Measurements from ENCODE around the gene FHOD3. TPM values are rescaled to one million over a fixed set of nuclear protein-coding genes. Genes with fewer than 3 reads are reported as not detected.

FHOD3 gene
- total and polyA plus RNA-seq, 2 experiments from 2014 or later, result 2.7 to 8.7 TPM

- TF ChIP-seq, protein P1, sequence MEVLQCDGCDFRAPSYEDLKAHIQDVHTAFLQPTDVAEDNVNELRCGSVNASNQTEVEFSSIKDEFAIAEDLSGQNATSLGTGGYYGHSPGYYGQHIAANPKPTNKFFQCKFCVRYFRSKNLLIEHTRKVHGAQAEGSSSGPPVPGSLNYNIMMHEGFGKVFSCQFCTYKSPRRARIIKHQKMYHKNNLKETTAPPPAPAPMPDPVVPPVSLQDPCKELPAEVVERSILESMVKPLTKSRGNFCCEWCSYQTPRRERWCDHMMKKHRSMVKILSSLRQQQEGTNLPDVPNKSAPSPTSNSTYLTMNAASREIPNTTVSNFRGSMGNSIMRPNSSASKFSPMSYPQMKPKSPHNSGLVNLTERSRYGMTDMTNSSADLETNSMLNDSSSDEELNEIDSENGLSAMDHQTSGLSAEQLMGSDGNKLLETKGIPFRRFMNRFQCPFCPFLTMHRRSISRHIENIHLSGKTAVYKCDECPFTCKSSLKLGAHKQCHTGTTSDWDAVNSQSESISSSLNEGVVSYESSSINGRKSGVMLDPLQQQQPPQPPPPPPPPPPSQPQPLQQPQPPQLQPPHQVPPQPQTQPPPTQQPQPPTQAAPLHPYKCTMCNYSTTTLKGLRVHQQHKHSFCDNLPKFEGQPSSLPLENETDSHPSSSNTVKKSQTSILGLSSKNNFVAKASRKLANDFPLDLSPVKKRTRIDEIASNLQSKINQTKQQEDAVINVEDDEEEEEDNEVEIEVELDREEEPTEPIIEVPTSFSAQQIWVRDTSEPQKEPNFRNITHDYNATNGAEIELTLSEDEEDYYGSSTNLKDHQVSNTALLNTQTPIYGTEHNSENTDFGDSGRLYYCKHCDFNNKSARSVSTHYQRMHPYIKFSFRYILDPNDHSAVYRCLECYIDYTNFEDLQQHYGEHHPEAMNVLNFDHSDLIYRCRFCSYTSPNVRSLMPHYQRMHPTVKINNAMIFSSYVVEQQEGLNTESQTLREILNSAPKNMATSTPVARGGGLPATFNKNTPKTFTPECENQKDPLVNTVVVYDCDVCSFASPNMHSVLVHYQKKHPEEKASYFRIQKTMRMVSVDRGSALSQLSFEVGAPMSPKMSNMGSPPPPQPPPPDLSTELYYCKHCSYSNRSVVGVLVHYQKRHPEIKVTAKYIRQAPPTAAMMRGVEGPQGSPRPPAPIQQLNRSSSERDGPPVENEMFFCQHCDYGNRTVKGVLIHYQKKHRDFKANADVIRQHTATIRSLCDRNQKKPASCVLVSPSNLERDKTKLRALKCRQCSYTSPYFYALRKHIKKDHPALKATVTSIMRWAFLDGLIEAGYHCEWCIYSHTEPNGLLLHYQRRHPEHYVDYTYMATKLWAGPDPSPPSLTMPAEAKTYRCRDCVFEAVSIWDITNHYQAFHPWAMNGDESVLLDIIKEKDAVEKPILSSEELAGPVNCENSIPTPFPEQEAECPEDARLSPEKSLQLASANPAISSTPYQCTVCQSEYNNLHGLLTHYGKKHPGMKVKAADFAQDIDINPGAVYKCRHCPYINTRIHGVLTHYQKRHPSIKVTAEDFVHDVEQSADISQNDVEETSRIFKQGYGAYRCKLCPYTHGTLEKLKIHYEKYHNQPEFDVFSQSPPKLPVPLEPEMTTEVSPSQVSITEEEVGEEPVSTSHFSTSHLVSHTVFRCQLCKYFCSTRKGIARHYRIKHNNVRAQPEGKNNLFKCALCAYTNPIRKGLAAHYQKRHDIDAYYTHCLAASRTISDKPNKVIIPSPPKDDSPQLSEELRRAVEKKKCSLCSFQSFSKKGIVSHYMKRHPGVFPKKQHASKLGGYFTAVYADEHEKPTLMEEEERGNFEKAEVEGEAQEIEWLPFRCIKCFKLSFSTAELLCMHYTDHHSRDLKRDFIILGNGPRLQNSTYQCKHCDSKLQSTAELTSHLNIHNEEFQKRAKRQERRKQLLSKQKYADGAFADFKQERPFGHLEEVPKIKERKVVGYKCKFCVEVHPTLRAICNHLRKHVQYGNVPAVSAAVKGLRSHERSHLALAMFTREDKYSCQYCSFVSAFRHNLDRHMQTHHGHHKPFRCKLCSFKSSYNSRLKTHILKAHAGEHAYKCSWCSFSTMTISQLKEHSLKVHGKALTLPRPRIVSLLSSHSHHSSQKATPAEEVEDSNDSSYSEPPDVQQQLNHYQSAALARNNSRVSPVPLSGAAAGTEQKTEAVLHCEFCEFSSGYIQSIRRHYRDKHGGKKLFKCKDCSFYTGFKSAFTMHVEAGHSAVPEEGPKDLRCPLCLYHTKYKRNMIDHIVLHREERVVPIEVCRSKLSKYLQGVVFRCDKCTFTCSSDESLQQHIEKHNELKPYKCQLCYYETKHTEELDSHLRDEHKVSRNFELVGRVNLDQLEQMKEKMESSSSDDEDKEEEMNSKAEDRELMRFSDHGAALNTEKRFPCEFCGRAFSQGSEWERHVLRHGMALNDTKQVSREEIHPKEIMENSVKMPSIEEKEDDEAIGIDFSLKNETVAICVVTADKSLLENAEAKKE (CRISPR knock-in tag; IDR thresholded peaks at IDR 0.05), result no peak
- TF ChIP-seq JUNB (IDR thresholded peaks at IDR 0.05; ENCODE audit: unreplicated experiment) (no peak), ZNF331 (CRISPR knock-in tag; IDR thresholded peaks at IDR 0.05; ENCODE audit: low read depth) (no peak), NANOG (IDR thresholded peaks at IDR 0.05; ENCODE audit: borderline replicate concordance) (no peak), POLR2AphosphoS5 (IDR thresholded peaks at IDR 0.05; ENCODE audit: low read depth) (no peak), ETS1 (IDR thresholded peaks at IDR 0.05) (no peak), EZH2 (IDR thresholded peaks at IDR 0.05; ENCODE audit: low read depth, unreplicated experiment) (no peak)
- TF ChIP-seq, protein P2, sequence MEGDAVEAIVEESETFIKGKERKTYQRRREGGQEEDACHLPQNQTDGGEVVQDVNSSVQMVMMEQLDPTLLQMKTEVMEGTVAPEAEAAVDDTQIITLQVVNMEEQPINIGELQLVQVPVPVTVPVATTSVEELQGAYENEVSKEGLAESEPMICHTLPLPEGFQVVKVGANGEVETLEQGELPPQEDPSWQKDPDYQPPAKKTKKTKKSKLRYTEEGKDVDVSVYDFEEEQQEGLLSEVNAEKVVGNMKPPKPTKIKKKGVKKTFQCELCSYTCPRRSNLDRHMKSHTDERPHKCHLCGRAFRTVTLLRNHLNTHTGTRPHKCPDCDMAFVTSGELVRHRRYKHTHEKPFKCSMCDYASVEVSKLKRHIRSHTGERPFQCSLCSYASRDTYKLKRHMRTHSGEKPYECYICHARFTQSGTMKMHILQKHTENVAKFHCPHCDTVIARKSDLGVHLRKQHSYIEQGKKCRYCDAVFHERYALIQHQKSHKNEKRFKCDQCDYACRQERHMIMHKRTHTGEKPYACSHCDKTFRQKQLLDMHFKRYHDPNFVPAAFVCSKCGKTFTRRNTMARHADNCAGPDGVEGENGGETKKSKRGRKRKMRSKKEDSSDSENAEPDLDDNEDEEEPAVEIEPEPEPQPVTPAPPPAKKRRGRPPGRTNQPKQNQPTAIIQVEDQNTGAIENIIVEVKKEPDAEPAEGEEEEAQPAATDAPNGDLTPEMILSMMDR (conservative IDR thresholded peaks at IDR 0.05; ENCODE audit: low read depth in 2 of 2), result no peak
Measured at GRCh38 chr18:36419188-36419899, 121.8 kb downstream of the FHOD3 start (continued).
